NCI-H1930 (cell line): ENCODE measurements around the gene ARHGAP35.
"Not testable (repeated sequence)": the region's sequence is repeated elsewhere in the genome, so short reads cannot be mapped to it uniquely, and the experiment has no call there.

Experiments
- DNase-seq, 2 experiments: peaks; one replicate each; lab custom pipeline; 2025; lab: John Stamatoyannopoulos, UW

ARHGAP35 gene

DNA sequence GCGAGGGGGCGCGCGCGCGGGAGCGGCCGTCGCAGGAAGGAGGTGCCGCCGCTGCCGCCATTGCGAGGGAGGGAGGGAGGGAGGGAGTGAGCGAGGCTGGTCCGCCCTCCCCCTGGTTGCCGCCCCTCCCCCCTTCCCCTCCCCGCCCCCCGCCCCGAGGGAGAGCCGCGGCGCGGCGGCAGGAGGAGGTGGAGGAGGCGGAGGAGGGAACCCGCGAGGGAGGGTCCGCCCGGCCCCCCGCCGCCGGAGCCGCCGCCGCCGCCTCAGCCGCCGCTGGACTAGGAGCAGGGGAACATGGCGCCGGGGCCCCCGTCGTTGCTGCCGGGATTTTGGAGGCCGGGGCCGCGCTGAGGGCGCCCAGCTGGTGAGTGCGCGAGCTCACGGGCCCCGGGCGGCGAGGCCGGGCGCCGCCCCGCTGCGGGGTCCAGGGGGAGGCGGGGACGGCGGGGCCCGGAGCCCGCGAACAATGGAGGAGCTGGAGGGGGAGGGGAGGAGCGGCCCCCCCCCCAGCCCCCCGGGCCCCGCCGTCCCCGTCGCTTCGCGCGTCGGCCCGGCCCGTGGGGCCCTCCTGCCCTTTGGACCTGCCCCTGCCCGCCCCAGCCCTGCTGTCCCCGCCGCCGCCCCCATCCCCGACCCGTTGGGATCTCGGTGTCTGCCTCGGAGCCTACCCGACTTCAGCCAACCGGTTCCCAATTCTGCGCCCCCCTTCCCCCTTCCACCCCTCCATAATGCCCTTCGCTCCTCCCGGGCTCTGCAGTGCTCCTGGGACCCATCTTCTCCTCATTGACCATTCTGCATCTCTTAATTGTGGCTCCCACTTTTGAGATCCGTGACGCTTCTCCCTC, at the start of gene ARHGAP35:
ARHGAP35 (plus strand) TSS at position 152 of the 845 bp plus-strand sequence. CDS start 57,679 bp downstream, outside the sequence.
- no peak for DNase-seq

GRCh38 chr19:46812977-46813838, 47.6 kb upstream of the ARHGAP35 start:
- DNase-seq = no peak

- no peak for DNase-seq
These were observed 46.9 kb upstream of the ARHGAP35 start for GRCh38 chr19:46813839-46814358.

GRCh38 chr19:46815833-46816627, 44.8 kb upstream of the ARHGAP35 start:
- DNase-seq = no peak

- no peak for DNase-seq
These were observed 42.0 kb upstream of the ARHGAP35 start for GRCh38 chr19:46818812-46819211.

GRCh38 chr19:46821512-46822409, 39.0 kb upstream of the ARHGAP35 start:
- no peak for DNase-seq

GRCh38 chr19:46822410-46822787, 38.4 kb upstream of the ARHGAP35 start:
- DNase-seq = not testable (repeated sequence)

GRCh38 chr19:46823049-46823448, 37.7 kb upstream of the ARHGAP35 start:
- no peak for DNase-seq

- DNase-seq = no peak
These were observed 35.7 kb upstream of the ARHGAP35 start for GRCh38 chr19:46824890-46825730.

DNA sequence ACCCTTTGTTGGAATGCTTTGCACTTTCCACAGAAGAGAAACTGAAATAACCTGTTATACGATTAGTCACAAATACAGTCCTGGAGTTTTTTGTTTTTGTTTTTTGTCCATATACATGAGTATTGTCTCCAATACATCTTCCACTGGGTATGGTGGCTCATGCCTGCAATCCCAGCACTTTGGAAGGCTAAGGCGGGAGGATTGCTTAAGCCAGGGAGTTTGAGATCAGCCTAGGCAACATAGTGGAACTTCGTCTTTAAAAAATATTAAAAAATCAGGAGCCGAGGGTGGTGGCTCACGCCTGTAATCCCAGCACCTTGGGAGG, 35.1 kb upstream of the ARHGAP35 start:
- no peak for DNase-seq

DNA sequence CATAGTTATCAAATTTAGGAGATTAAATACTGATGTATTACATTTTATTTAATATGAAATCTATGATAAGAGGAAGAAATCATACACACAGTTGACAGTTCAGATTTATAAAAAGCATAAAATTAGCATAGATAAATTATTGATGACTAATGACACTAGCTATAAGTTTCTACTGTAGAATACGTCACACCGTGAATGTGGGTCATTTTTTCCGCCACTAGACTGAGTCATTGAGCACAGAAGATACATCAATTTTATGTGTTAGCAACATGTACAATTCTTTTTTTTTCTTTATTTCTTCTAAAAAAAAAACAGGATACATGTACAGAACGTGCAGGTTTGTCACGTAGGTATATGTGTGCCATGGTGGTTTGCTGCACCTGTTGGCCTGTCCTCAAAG, 32.3 kb upstream of the ARHGAP35 start:
- no peak for DNase-seq

DNA sequence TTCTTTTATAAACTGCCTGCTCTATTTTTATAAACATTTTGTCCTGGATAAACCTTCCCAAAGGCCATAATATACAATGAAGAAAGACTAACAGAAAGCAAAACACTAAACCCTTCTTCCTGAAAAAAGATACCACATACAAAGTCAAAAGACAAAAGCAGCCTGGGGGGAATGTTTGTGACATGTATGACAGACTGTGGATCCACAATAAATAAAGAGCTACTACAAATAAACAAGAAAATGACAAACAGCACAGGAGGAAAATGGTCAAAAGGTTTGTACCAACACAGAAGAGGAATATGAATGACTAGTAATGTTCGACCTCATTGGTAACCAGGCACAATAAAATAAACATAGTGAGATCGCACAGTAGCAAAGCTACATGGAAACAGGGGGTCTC, 29.9 kb upstream of the ARHGAP35 start:
- no peak for DNase-seq

DNA sequence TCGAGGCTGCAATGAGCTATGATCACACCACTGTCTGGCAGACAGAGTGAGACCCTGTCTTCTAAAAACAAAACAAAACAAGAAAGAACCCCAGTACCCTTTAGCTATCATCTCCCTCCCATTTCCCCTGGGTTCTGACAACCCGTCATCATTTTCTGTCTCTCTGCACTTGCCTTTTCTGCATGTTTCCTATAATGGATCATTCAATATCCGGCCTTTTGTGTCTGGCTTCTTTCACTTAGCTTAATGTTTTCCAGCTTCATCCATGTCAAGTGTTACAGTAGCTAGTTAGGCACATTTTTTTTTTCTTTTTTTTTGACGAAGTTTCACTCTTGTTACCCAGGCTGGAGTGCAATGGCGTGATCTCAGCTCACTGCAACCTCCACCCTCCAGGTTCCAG, 26.7 kb upstream of the ARHGAP35 start:
- DNase-seq = no peak

DNA sequence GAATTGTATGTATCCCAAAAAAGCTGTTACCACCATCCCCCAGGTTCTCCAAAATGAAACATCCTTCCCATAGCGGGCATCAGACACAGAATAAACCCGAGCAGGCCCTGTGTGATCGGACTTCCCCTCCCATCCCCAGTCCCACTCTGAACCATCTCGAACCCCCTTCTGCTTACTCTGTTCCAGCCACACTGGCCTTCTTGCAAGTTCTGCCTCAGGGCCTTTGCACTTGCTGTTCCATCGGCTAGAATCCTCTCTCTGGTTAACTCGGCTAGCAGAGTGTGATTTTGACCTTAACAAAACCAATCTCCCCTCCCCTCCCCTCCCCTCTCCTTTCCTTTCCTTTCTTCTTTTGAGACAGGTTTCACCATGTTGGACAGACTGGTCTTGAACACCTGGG, 25.8 kb upstream of the ARHGAP35 start:
- DNase-seq = no peak

GRCh38 chr19:46838160-46838559, 22.6 kb upstream of the ARHGAP35 start:
- DNase-seq = no peak

DNA sequence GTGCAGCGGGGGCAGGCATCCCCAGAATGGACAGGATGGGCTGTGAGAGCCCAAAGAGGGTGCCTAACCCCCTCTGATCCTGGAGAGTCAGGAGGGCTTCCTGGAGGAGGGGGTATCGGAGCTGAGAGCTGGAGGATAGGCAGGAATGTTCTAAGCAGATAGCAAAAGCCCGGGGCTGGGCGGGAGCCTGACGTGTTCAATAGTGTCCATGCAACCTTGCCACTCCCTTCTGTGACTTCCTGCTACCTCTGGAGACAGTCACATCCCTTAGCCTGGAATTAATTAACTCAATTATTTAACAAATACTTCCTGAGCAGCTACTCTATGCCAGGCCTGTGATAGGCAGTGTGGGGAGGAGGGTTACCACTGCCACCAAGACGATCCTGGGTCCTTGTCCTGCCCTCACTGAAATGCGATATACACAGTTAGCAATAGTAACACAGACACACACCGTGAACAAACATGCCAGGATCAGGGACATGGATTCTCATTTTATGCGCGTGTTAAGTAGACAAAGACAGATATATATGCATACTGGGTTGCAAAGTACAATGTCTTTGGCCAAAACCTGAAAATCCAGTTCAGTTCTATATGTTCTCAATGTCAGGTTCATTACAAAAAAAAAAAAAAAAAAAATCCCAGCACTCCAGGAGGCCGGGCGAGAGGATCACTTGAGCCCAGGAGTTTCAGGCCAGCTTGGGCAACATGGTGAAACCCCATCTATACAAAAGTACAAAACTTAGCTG, 20.9 kb upstream of the ARHGAP35 start:
- no peak for DNase-seq

DNA sequence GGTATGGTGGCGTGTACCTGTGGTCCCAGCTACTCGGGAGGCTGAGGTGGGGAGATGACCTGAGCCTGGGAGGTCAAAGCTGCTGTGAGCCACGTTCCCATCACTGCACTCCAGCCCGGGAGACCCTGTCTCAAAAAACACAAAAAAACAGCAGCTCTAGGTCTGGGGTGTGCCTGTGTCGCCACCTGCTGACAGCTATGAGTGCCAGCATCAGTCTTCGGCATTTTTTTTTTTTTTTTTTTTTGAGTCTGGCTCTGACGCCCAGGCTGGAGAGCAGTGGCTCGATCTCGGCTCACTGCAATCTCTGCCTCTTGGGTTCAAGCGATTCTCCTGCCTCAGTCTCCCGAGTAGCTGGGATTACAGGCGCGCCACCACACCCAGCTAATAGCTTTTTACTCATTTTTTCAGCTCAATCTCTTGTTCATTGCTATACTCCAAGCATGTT, 20.3 kb upstream of the ARHGAP35 start:
- DNase-seq = peak; percentile 47 to 50

DNA sequence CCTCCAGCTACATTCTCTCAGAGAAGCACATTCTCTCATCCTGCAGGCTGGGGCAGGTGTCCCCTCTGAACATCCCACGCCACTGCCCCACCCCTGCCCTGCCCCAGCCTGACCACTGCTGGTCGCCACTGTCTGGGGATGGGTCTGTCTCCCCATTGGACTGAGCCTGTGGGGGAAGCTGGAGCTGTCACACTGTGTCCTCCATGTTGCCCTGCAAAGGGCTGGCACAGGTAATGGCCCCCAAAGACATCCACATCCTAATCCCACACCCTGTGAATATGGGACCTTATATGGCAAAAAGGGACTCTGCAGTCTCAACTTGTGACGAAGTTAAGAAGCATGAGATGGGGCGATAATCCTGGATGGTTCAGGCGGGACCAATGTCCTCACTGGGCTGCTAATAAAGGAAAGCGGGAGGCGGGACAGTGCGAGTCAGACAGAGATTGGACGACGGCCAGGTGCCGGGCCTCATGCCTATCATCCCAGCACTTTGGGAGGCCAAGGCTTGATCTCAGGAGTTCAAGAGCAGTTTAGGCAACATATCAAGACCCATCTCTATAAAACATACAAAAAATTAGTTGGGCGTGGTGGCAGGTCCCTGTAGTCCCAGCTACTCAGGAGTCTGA, 19.2 kb upstream of the ARHGAP35 start:
- DNase-seq = no peak

DNA sequence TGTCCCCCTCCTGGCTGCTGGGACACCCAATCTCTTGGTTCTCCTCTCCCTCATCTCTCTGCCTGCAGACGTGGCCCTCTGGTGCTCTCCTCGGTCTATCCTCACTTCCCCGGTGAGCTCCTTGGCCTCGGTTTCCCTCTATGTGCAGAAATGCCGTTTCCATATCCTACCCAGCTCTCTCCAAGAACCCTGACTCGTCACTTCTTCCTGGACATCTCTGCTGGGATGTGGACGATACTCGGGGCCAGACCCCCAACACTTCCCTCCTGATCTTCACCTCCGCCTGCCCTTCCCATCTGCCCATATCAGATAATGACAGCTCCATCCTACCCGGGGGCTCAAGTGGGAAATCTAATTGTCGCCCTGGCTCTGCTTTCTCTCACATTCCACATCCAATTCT, 18.0 kb upstream of the ARHGAP35 start:
- DNase-seq = no peak
